Thyroid gland (tissue), 4 donors: Measurements from ENCODE around the gene SELENOP.

Experiments used
- CTCF ChIP-seq, 6 experiments: fragments of 200-600 bp in 3 of 6; fragments of 450-650 bp in 3 of 6; sonication (generic) in 3 of 6; IDR thresholded peaks; one replicate each; pipeline ENCODE4 v1.5.1; 2016 to 2019; ENCODE audit warnings: antibody characterized with exemption in 6 of 6, mild to moderate bottlenecking in 2 of 6, inconsistent platforms in 1 of 6, moderate library complexity in 1 of 6
- POLR2A ChIP-seq, 2 donors: fragments of 450-650 bp; IDR thresholded peaks; one replicate each; pipeline ENCODE4 v1.6.1; 2017; ENCODE audit warnings: antibody characterized with exemption in 2 of 2, mild to moderate bottlenecking in 2 of 2, moderate library complexity in 1 of 2

DNA sequence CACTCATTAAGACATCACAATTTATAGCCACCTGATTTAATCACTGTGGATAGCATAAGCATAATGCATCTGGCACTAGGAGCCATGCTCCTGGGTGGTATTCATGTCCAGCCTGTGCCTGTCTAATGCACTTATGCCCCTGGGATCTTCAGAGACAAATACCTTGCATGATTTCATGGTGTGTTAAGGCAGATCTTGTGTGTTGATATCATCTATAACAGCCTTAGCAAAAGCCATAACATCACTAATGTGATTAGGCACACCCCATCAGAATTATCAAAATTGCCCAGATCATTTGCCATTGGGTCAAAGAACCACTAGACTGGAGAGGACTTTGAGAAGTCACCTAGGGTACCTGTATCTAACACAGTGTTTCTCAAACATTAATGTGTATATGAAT is 43.7 kb upstream of the SELENOP start:
- TF ChIP-seq POLR2A (IDR thresholded peaks at IDR 0.05) = no peak
- no peak for TF ChIP-seq CTCF (IDR thresholded peaks at IDR 0.05)
